ENCODE data around the gene RNF169. TPM values are rescaled to one million over a fixed set of nuclear protein-coding genes. Genes with fewer than 3 reads are reported as not detected.

The RNF169 gene
- polyA plus RNA-seq, 1 experiment, result 4.5 TPM

DNA sequence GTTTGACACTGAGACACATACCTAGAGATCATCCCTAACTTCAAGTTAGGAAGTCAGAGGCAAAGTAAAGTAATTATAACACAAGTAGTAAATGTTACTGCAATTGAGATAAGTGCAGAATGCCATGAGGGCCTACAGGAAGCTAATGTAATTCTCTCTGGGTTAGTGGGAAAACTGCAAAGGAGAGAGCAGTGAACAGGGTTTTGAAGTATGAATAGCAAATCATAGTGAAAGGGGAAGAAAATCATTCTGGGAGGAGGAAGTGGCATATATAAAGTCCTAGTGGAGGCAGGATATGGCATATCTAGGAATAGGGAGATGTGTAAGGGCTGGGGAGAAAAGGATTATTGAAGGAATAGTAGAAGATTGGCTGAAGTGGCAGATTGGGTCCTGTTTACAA lies 27.9 kb downstream of the RNF169 start:
- ChIA-PET CTCF (interaction anchor here (1.1 kb wide), 1 partner anchor 16 kb away, joined by 3 read pairs; no protein-coding TSS in a partner anchor), POLR2A (interaction anchor here (0.6 kb wide), 1 partner anchor 827 kb away, joined by 11 read pairs; no protein-coding TSS in a partner anchor)
- no peak overlapping the region for H3K4me3 ChIP-seq (ENCODE audit: low read depth, low read length)
- no peak for TF ChIP-seq CTCF (IDR thresholded peaks at IDR 0.05; ENCODE audit: insufficient read depth, low read depth, low read length)
- no peaks in the 10 kb centered on the region for H3K36me3 ChIP-seq (ENCODE audit: control insufficient read depth, insufficient read depth, low read length)
- DNase-seq (ENCODE audit: low read depth), result no peak
- no peaks in the 10 kb centered on the region for H3K27me3 ChIP-seq (ENCODE audit: control insufficient read depth, insufficient read depth, low read length)

- CTCF ChIA-PET, result interaction anchor here (1.4 kb wide), 1 partner anchor 12 kb away, joined by 3 read pairs; no protein-coding TSS in a partner anchor
- POLR2A ChIA-PET, result no interaction called here
- no peak for DNase-seq (ENCODE audit: low read depth)
- no peak for TF ChIP-seq CTCF (IDR thresholded peaks at IDR 0.05; ENCODE audit: insufficient read depth, low read depth, low read length)
- H3K27me3 ChIP-seq (ENCODE audit: control insufficient read depth, insufficient read depth, low read length), result no peaks in the 10 kb centered on the region
- H3K36me3 ChIP-seq (ENCODE audit: control insufficient read depth, insufficient read depth, low read length), result no peaks in the 10 kb centered on the region
- H3K4me3 ChIP-seq (ENCODE audit: low read depth, low read length), result no peak overlapping the region
Observed at GRCh38 chr11:74777038-74777437, 28.4 kb downstream of the RNF169 start.

GRCh38 chr11:74777877-74778276 lies 29.2 kb downstream of the RNF169 start:
- Histone ChIP-seq H3K4me3 (ENCODE audit: low read depth, low read length) (no peak overlapping the region), H3K36me3 (ENCODE audit: control insufficient read depth, insufficient read depth, low read length) (no peaks in the 10 kb centered on the region), H3K27me3 (ENCODE audit: control insufficient read depth, insufficient read depth, low read length) (no peaks in the 10 kb centered on the region)
- CTCF ChIA-PET, result interaction anchor here (1.4 kb wide), 1 partner anchor 11 kb away, joined by 3 read pairs; no protein-coding TSS in a partner anchor
- no peak for DNase-seq (ENCODE audit: low read depth)
- POLR2A ChIA-PET, result no interaction called here
- no peak for TF ChIP-seq CTCF (IDR thresholded peaks at IDR 0.05; ENCODE audit: insufficient read depth, low read depth, low read length)

DNA sequence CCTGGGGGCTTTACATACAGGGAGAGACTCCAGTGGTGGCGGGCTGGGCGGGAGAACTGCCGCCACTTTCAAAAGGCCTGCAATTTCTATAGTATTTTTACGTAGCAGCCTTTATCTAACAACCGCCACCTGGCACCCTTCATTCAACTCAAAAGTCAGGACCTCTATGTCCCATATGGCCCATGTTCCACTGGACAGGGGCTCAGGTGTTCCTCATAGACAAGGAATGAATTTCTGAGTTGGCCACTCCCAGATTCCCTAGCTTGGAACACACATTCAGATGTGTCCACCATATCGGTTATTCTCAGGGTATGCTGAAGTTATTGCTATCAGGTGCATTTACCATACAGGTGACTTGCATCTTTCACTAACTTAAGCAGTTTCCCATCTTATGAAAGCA lies 29.9 kb downstream of the RNF169 start:
- CTCF ChIA-PET, result interaction anchor here (1.4 kb wide), 1 partner anchor 10 kb away, joined by 3 read pairs; no protein-coding TSS in a partner anchor
- Histone ChIP-seq H3K4me3 (ENCODE audit: low read depth, low read length) (no peak overlapping the region), H3K27me3 (ENCODE audit: control insufficient read depth, insufficient read depth, low read length) (no peaks in the 10 kb centered on the region), H3K36me3 (ENCODE audit: control insufficient read depth, insufficient read depth, low read length) (no peaks in the 10 kb centered on the region)
- no peak for TF ChIP-seq CTCF (IDR thresholded peaks at IDR 0.05; ENCODE audit: insufficient read depth, low read depth, low read length)
- POLR2A ChIA-PET, result no interaction called here
- no peak for DNase-seq (ENCODE audit: low read depth)

GRCh38 chr11:74780248-74781005 lies 31.8 kb downstream of the RNF169 start:
- POLR2A ChIA-PET, result interaction anchor here (0.5 kb wide), 1 partner anchor 1690 kb away, joined by 8 read pairs; no protein-coding TSS in a partner anchor
- CTCF ChIA-PET, result interaction anchor here (0.8 to 1.0 kb wide), 2 partner anchors 17 to 164 kb away, joined by 3 read pairs; no protein-coding TSS in a partner anchor
- Histone ChIP-seq H3K27me3 (ENCODE audit: control insufficient read depth, insufficient read depth, low read length) (no peaks in the 10 kb centered on the region), H3K36me3 (ENCODE audit: control insufficient read depth, insufficient read depth, low read length) (no peaks in the 10 kb centered on the region), H3K4me3 (ENCODE audit: low read depth, low read length) (no peak overlapping the region)
- no peak for TF ChIP-seq CTCF (IDR thresholded peaks at IDR 0.05; ENCODE audit: insufficient read depth, low read depth, low read length)
- no peak for DNase-seq (ENCODE audit: low read depth)

All from BJ (cell line).